HEK293 (cell line): ENCODE data around the gene PRX.

Experiments used
- HIC1 ChIP-seq: fragments of 450-650 bp; formaldehyde crosslinking; IDR thresholded peaks from 2 replicates; pipeline ENCODE4 v1.5.1; 2016; ENCODE audit warnings: missing biosample characterization, missing genetic modification characterization
- IKZF3 ChIP-seq: fragments of 450-650 bp; IDR thresholded peaks from 2 replicates; pipeline ENCODE4 v1.5.0; 2018; ENCODE audit warnings: missing biosample characterization, mild to moderate bottlenecking, missing genetic modification characterization, moderate library complexity
- MZF1 ChIP-seq: fragments of 450-650 bp; formaldehyde crosslinking; IDR thresholded peaks from 2 replicates; pipeline ENCODE4 v1.5.1; 2017; ENCODE audit warnings: missing biosample characterization, missing genetic modification characterization, borderline replicate concordance
- RBAK ChIP-seq: fragments of 450-650 bp; formaldehyde crosslinking; IDR thresholded peaks from 2 replicates; pipeline ENCODE4 v1.5.1; 2016; ENCODE audit warnings: missing biosample characterization, missing genetic modification characterization
- TSHZ1 ChIP-seq: fragments of 450-650 bp; formaldehyde crosslinking; IDR thresholded peaks from 2 replicates; pipeline ENCODE4 v1.5.1; 2016; ENCODE audit warnings: missing biosample characterization, missing genetic modification characterization, borderline replicate concordance
- ZBTB17 ChIP-seq: fragments of 450-650 bp; formaldehyde crosslinking; IDR thresholded peaks from 2 replicates; pipeline ENCODE4 v1.5.1; 2016; ENCODE audit warnings: missing biosample characterization, missing genetic modification characterization
- ZBTB20 ChIP-seq: fragments of 450-650 bp; formaldehyde crosslinking; IDR thresholded peaks from 2 replicates; pipeline ENCODE4 v1.5.1; 2016; ENCODE audit warnings: missing biosample characterization, missing genetic modification characterization
- ZFP69B ChIP-seq: fragments of 450-650 bp; formaldehyde crosslinking; IDR thresholded peaks from 2 replicates; pipeline ENCODE4 v1.5.1; 2016; ENCODE audit warnings: missing biosample characterization, missing genetic modification characterization
- ZNF157 ChIP-seq: fragments of 450-650 bp; formaldehyde crosslinking; IDR thresholded peaks from 2 replicates; pipeline ENCODE4 v1.5.1; 2016; ENCODE audit warnings: missing biosample characterization, missing genetic modification characterization
- ZNF211 ChIP-seq: fragments of 450-650 bp; formaldehyde crosslinking; IDR thresholded peaks from 2 replicates; pipeline ENCODE4 v1.5.1; 2016; ENCODE audit warnings: low read depth, missing biosample characterization, missing genetic modification characterization
- ZNF223 ChIP-seq: fragments of 450-650 bp; formaldehyde crosslinking; IDR thresholded peaks from 2 replicates; pipeline ENCODE4 v1.5.1; 2016; ENCODE audit warnings: missing biosample characterization, missing genetic modification characterization
- ZNF23 ChIP-seq: fragments of 450-650 bp; formaldehyde crosslinking; IDR thresholded peaks from 2 replicates; pipeline ENCODE4 v1.5.1; 2016; ENCODE audit warnings: missing biosample characterization, missing genetic modification characterization, borderline replicate concordance
- ZNF266 ChIP-seq: fragments of 450-650 bp; formaldehyde crosslinking; IDR thresholded peaks from 2 replicates; pipeline ENCODE4 v1.5.1; 2016; ENCODE audit warnings: missing biosample characterization, missing genetic modification characterization, low read depth
- ZNF391 ChIP-seq: fragments of 450-650 bp; formaldehyde crosslinking; IDR thresholded peaks from 2 replicates; pipeline ENCODE4 v1.5.1; 2016; ENCODE audit warnings: low read depth, missing biosample characterization, missing genetic modification characterization, borderline replicate concordance
- ZNF48 ChIP-seq: fragments of 450-650 bp; formaldehyde crosslinking; IDR thresholded peaks from 2 replicates; pipeline ENCODE4 v1.5.1; 2016; ENCODE audit warnings: missing biosample characterization, missing genetic modification characterization
- ZNF514 ChIP-seq: fragments of 450-650 bp; formaldehyde crosslinking; IDR thresholded peaks from 2 replicates; pipeline ENCODE4 v1.5.1; 2016; ENCODE audit warnings: missing biosample characterization, missing genetic modification characterization
- ZNF521 ChIP-seq: fragments of 450-650 bp; formaldehyde crosslinking; IDR thresholded peaks from 2 replicates; pipeline ENCODE4 v1.5.1; 2017; ENCODE audit warnings: missing biosample characterization, mild to moderate bottlenecking, missing genetic modification characterization
- ZNF561 ChIP-seq: fragments of 450-650 bp; IDR thresholded peaks from 2 replicates; pipeline ENCODE4 v1.5.1; 2018; ENCODE audit warnings: missing biosample characterization, missing genetic modification characterization, borderline replicate concordance
- ZNF600 ChIP-seq: fragments of 450-650 bp; formaldehyde crosslinking; IDR thresholded peaks from 2 replicates; pipeline ENCODE4 v1.5.1; 2016; ENCODE audit warnings: missing biosample characterization, missing genetic modification characterization
- ZNF610 ChIP-seq: fragments of 450-650 bp; formaldehyde crosslinking; IDR thresholded peaks from 2 replicates; pipeline ENCODE4 v1.5.1; 2016; ENCODE audit warnings: missing biosample characterization, missing genetic modification characterization, borderline replicate concordance
- ZNF621 ChIP-seq: fragments of 450-650 bp; formaldehyde crosslinking; IDR thresholded peaks from 2 replicates; pipeline ENCODE4 v1.5.1; 2017; ENCODE audit warnings: missing biosample characterization, missing genetic modification characterization
- ZNF747 ChIP-seq: fragments of 450-650 bp; formaldehyde crosslinking; IDR thresholded peaks from 2 replicates; pipeline ENCODE4 v1.5.1; 2016; ENCODE audit warnings: missing biosample characterization, missing genetic modification characterization
- ZSCAN30 ChIP-seq: fragments of 450-650 bp; IDR thresholded peaks from 2 replicates; pipeline ENCODE4 v1.5.1; 2018; ENCODE audit warnings: missing biosample characterization, mild to moderate bottlenecking, missing genetic modification characterization, moderate library complexity
- TF ChIP-seq, protein P1 (sequence below): fragments of 450-650 bp; formaldehyde crosslinking; IDR thresholded peaks from 2 replicates; pipeline ENCODE4 v1.5.1; 2016; ENCODE audit warnings: missing biosample characterization, missing genetic modification characterization
- TF ChIP-seq, protein P2 (sequence below): fragments of 450-650 bp; formaldehyde crosslinking; IDR thresholded peaks from 2 replicates; pipeline ENCODE4 v1.5.1; 2017; ENCODE audit warnings: missing biosample characterization, missing genetic modification characterization
- TF ChIP-seq, protein P3 (sequence below): IDR thresholded peaks from 2 replicates; pipeline ENCODE4 v1.6.1; 2011; ENCODE audit warnings: mild to moderate bottlenecking, low read depth, low read length, borderline replicate concordance
- TF ChIP-seq, protein P4 (sequence below): fragments of 450-650 bp; formaldehyde crosslinking; IDR thresholded peaks from 2 replicates; pipeline ENCODE4 v1.5.1; 2017; ENCODE audit warnings: missing biosample characterization, mild to moderate bottlenecking, missing genetic modification characterization, moderate library complexity

Gene PRX

GRCh38 chr19:40442328-40443130 is 29.4 kb upstream of the PRX start (continued):
- TF ChIP-seq, protein P1, sequence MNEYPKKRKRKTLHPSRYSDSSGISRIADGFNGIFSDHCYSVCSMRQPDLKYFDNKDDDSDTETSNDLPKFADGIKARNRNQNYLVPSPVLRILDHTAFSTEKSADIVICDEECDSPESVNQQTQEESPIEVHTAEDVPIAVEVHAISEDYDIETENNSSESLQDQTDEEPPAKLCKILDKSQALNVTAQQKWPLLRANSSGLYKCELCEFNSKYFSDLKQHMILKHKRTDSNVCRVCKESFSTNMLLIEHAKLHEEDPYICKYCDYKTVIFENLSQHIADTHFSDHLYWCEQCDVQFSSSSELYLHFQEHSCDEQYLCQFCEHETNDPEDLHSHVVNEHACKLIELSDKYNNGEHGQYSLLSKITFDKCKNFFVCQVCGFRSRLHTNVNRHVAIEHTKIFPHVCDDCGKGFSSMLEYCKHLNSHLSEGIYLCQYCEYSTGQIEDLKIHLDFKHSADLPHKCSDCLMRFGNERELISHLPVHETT (tag by site-specific recombination): no peak
- TF ChIP-seq ZNF157 (tag by site-specific recombination) (no peak), TSHZ1 (tag by site-specific recombination) (no peak), ZBTB17 (tag by site-specific recombination) (peak; percentile 83), ZNF223 (tag by site-specific recombination) (no peak), ZNF266 (no peak), ZNF610 (no peak), ZNF23 (tag by site-specific recombination) (no peak), ZNF747 (tag by site-specific recombination) (no peak), ZNF211 (tag by site-specific recombination) (no peak), HIC1 (tag by site-specific recombination) (no peak), ZNF48 (tag by site-specific recombination) (no peak), ZNF561 (no peak), IKZF3 (tag by site-specific recombination) (peak; percentile 89), ZSCAN30 (tag by site-specific recombination) (peak; percentile 84), MZF1 (tag by site-specific recombination) (peak; percentile 90), RBAK (tag by site-specific recombination) (no peak), ZNF391 (tag by site-specific recombination) (no peak), ZBTB20 (peak; percentile 98), ZNF521 (tag by site-specific recombination) (no peak), ZNF600 (tag by site-specific recombination) (peak; percentile 34), ZFP69B (tag by site-specific recombination) (peak; percentile 70), ZNF621 (no peak), ZNF514 (tag by site-specific recombination) (no peak)
- TF ChIP-seq, protein P2, sequence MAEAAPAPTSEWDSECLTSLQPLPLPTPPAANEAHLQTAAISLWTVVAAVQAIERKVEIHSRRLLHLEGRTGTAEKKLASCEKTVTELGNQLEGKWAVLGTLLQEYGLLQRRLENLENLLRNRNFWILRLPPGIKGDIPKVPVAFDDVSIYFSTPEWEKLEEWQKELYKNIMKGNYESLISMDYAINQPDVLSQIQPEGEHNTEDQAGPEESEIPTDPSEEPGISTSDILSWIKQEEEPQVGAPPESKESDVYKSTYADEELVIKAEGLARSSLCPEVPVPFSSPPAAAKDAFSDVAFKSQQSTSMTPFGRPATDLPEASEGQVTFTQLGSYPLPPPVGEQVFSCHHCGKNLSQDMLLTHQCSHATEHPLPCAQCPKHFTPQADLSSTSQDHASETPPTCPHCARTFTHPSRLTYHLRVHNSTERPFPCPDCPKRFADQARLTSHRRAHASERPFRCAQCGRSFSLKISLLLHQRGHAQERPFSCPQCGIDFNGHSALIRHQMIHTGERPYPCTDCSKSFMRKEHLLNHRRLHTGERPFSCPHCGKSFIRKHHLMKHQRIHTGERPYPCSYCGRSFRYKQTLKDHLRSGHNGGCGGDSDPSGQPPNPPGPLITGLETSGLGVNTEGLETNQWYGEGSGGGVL (tag by site-specific recombination): no peak
- TF ChIP-seq, protein P3, sequence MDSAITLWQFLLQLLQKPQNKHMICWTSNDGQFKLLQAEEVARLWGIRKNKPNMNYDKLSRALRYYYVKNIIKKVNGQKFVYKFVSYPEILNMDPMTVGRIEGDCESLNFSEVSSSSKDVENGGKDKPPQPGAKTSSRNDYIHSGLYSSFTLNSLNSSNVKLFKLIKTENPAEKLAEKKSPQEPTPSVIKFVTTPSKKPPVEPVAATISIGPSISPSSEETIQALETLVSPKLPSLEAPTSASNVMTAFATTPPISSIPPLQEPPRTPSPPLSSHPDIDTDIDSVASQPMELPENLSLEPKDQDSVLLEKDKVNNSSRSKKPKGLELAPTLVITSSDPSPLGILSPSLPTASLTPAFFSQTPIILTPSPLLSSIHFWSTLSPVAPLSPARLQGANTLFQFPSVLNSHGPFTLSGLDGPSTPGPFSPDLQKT: no peak
- TF ChIP-seq, protein P4, sequence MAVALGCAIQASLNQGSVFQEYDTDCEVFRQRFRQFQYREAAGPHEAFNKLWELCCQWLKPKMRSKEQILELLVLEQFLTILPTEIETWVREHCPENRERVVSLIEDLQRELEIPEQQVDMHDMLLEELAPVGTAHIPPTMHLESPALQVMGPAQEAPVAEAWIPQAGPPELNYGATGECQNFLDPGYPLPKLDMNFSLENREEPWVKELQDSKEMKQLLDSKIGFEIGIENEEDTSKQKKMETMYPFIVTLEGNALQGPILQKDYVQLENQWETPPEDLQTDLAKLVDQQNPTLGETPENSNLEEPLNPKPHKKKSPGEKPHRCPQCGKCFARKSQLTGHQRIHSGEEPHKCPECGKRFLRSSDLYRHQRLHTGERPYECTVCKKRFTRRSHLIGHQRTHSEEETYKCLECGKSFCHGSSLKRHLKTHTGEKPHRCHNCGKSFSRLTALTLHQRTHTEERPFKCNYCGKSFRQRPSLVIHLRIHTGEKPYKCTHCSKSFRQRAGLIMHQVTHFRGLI (tag by site-specific recombination): no peak
